ENCODE data around the gene ZNF609. TPM values are rescaled to one million over a fixed set of nuclear protein-coding genes. Genes with fewer than 3 reads are reported as not detected.

Gene ZNF609
- total RNA-seq, 2 donors from 2014 or later, result 52.3 to 54.8 TPM

- Histone ChIP-seq H3K36me3 (ENCODE audit: control insufficient read depth, insufficient read depth, low read length) (no peaks in the 10 kb centered on the region), H3K4me1 (ENCODE audit: control insufficient read depth, insufficient read depth, low read length) (no peaks in the 10 kb centered on the region), H3K27me3 (ENCODE audit: control insufficient read depth, insufficient read depth, low read length, poor library complexity, severe bottlenecking) (no peaks in the 10 kb centered on the region), H3K9me3 (ENCODE audit: control insufficient read depth, low read length) (no peaks in the 10 kb centered on the region), H3K27ac (ENCODE audit: low read depth, low read length) (no peak overlapping the region), H3K4me3 (ENCODE audit: low read length) (no peak overlapping the region), H3K9ac (ENCODE audit: extremely low read depth, low read length, poor library complexity, severe bottlenecking) (no peak overlapping the region)
- Mint-ChIP-seq H3K36me3 (ENCODE audit: low read depth) (peaks cover 15% of the 10 kb centered on the region), H3K9me3 (no peaks in the 10 kb centered on the region), H3K4me3 (no peak overlapping the region), H3K27me3 (ENCODE audit: insufficient read depth) (no peaks in the 10 kb centered on the region), H3K27ac (no peak overlapping the region), H3K4me1 (peaks cover 32% of the 10 kb centered on the region)
- 87 to 92% methylated on average over 3 to 4 of the region's 4 CpGs for whole genome bisulfite sequencing, 2 experiments (ENCODE audit: insufficient coverage in 1 of 2, insufficient read length in 1 of 2)
- TF ChIP-seq CTCF (conservative IDR thresholded peaks at IDR 0.05), result no peak
- no peak for DNase-seq
Observed at GRCh38 chr15:64571857-64572291, 111.5 kb downstream of the ZNF609 start.

GRCh38 chr15:64572856-64573255, 112.5 kb downstream of the ZNF609 start:
- Mint-ChIP-seq H3K27me3 (ENCODE audit: insufficient read depth) (no peaks in the 10 kb centered on the region), H3K4me1 (peaks cover 31% of the 10 kb centered on the region), H3K4me3 (no peak overlapping the region), H3K27ac (no peak overlapping the region), H3K9me3 (no peaks in the 10 kb centered on the region), H3K36me3 (ENCODE audit: low read depth) (peaks cover 10% of the 10 kb centered on the region)
- no peaks in the 10 kb centered on the region for H3K27me3 ChIP-seq (ENCODE audit: control insufficient read depth, insufficient read depth, low read length, poor library complexity, severe bottlenecking)
- 95 to 99% methylated on average over 6 of the region's 6 CpGs for WGBS, 2 experiments (ENCODE audit: insufficient coverage in 1 of 2, insufficient read length in 1 of 2)
- no peak for DNase-seq
- no peak for TF ChIP-seq CTCF (conservative IDR thresholded peaks at IDR 0.05)
- no peaks in the 10 kb centered on the region for H3K9me3 ChIP-seq (ENCODE audit: control insufficient read depth, low read length)
- H3K4me3 ChIP-seq (ENCODE audit: low read length), result no peak overlapping the region
- H3K36me3 ChIP-seq (ENCODE audit: control insufficient read depth, insufficient read depth, low read length), result no peaks in the 10 kb centered on the region
- H3K4me1 ChIP-seq (ENCODE audit: control insufficient read depth, insufficient read depth, low read length), result no peaks in the 10 kb centered on the region
- no peak overlapping the region for H3K27ac ChIP-seq (ENCODE audit: low read depth, low read length)
- H3K9ac ChIP-seq (ENCODE audit: extremely low read depth, low read length, poor library complexity, severe bottlenecking), result no peak overlapping the region

DNA sequence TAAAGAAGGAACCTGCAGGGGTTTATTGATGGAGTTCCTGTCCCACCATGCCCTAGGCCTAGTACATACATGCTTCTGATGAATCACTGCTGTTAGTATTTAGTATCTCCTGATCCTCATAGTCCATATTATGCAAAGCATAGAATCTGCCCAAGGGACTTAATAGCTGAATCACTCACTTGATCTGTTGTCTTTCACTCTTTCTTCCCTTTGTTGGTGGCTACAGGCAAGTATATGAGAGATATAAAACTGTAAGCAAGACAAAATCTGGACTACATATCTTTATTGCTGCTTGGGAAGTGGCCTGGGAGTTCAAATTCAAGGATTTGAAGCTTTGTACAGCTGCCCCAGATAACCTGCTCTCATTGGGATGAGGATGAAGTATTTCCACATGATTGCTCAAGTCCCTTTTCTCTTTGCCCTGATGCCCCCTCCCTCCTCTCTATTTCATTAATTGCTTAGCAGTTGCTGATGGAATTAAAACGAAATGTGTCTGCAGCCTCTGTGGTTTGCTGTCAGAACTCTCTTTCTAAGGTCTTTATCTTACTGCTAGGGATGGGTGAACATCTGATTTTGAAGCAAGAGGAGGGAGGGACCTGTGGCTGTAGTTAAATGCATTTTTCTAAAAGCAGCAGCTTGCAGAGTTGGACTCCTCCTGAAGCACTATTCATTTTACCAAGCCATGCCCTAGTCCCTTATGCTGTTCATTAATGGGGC, 114.1 kb downstream of the ZNF609 start:
- H3K27me3 ChIP-seq (ENCODE audit: control insufficient read depth, insufficient read depth, low read length, poor library complexity, severe bottlenecking), result no peaks in the 10 kb centered on the region

More for the DNA sequence above, 114.1 kb downstream of the ZNF609 start:
- H3K9me3 ChIP-seq (ENCODE audit: control insufficient read depth, low read length), result peaks cover under 1% of the 10 kb centered on the region
- no peaks in the 10 kb centered on the region for H3K36me3 ChIP-seq (ENCODE audit: control insufficient read depth, insufficient read depth, low read length)
- H3K27ac ChIP-seq (ENCODE audit: low read depth, low read length), result no peak overlapping the region
- no peaks in the 10 kb centered on the region for H3K9me3 Mint-ChIP-seq
- H3K27me3 Mint-ChIP-seq (ENCODE audit: insufficient read depth), result no peaks in the 10 kb centered on the region
- H3K36me3 Mint-ChIP-seq (ENCODE audit: low read depth), result peaks cover 9% of the 10 kb centered on the region
- no peak overlapping the region for H3K4me3 ChIP-seq (ENCODE audit: low read length)
- H3K4me3 Mint-ChIP-seq, result no peak overlapping the region
- no peak for DNase-seq
- no peak for TF ChIP-seq CTCF (conservative IDR thresholded peaks at IDR 0.05)
- WGBS, 2 experiments (ENCODE audit: insufficient coverage in 1 of 2, insufficient read length in 1 of 2), result 85% methylated on average over 1 of the region's 1 CpG; no CpG with 5 or more reads in 1 of the 2 experiments
- no peaks in the 10 kb centered on the region for H3K4me1 ChIP-seq (ENCODE audit: control insufficient read depth, insufficient read depth, low read length)
- H3K4me1 Mint-ChIP-seq, result peaks cover 16% of the 10 kb centered on the region
- H3K9ac ChIP-seq (ENCODE audit: extremely low read depth, low read length, poor library complexity, severe bottlenecking), result no peak overlapping the region
- no peak overlapping the region for H3K27ac Mint-ChIP-seq
